Adrenal gland (tissue), 5 donors: Measurements from ENCODE around the gene FAS.

Source experiments
- CTCF ChIP-seq, 6 experiments: fragments of 450-650 bp in 4 of 6; fragments of 200-600 bp in 2 of 6; sonication (generic) in 1 of 6; IDR thresholded peaks; 1 replicate in 5 of 6; 2 replicates in 1 of 6; pipeline versions ENCODE4 v1.5.1 to v1.8.0; 2016 to 2021; ENCODE audit warnings: antibody characterized with exemption in 6 of 6, mild to moderate bottlenecking in 2 of 6, moderate library complexity in 1 of 6
- POLR2A ChIP-seq, 2 donors: fragments of 450-650 bp; IDR thresholded peaks; one replicate each; pipeline ENCODE4 v1.6.1; 2017; ENCODE audit warnings: antibody characterized with exemption in 2 of 2, mild to moderate bottlenecking in 2 of 2, moderate library complexity in 1 of 2
- donor health status: DM: no; HTN: no; CAD: no.

DNA sequence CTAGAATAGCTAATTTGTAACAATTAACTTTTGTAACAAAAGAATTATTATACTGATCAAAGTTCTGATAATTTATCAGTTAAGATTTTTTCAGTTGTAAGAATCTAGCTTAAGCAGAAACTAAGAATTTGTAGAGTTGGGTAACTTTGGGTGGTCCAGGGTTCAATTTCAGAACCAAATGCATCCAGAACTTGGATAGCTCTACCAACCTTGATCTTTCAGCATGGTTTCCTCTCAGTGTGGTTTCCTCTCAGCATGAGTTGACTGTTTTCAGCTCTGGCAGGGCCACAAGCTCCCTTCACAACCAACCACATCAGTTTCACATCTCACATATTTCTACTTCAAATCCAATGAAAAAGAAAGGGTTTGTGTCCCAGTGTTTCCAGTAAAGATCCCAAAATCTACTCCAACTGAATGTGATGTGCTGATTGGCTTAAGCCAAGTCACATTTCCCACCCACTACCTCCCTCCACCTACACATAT is 3.3 kb upstream of the FAS start:
- peak in 1 of 6 experiments; percentile 5 for TF ChIP-seq CTCF (IDR thresholded peaks at IDR 0.05)
- TF ChIP-seq POLR2A (IDR thresholded peaks at IDR 0.05) = no peak
